GM19438 (cell line): ENCODE data around the gene RPL10.
"Not testable (repeated sequence)": the region's sequence is repeated elsewhere in the genome, so short reads cannot be mapped to it uniquely, and the experiment has no call there.

Experiments used
- ATAC-seq: cut with Tn5 transposase; IDR thresholded peaks from one replicate; pipeline ENCODE4 v1.9.1; 2021; ENCODE audit warnings: low read depth; ENCODE audit not compliant: unreplicated experiment

Gene RPL10

DNA sequence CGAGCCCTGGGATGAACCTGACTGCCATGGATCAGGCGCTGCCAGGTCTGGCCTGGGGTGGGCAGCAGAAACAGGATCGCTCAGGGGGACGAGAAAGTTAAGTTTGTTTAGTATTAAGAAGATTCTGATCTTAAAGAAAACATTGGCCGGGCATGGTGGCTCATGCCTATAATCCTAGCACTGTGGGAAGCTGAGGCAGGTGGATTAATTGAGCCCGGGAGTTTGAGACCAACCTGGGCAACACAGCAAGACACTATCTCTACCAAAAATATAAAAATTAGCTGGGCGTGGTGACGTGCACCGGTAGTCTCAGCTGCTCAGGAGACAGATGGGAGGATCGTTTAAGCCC is 23.0 kb upstream of the RPL10 start:
- ATAC-seq, result no peak

DNA sequence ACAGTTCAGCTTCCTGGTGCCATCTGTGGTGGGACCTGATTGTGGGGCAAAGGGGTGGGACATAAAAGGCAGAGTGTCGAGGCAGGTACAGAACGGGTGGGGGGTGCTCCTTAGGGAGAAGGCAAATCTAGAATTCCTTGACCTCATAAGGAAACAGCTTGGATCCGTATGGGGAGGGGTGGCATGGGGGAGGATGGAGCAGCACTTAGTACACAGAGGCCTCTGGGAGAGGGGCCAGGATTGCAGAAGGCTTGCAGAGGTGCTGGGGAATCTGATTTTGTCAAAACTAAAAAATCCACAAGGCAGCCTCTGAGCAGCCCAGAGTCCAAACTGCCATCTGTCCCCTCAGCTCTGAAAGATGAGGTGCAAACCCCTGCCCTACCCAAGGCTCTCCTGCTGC is 21.4 kb upstream of the RPL10 start:
- no peak for ATAC-seq

DNA sequence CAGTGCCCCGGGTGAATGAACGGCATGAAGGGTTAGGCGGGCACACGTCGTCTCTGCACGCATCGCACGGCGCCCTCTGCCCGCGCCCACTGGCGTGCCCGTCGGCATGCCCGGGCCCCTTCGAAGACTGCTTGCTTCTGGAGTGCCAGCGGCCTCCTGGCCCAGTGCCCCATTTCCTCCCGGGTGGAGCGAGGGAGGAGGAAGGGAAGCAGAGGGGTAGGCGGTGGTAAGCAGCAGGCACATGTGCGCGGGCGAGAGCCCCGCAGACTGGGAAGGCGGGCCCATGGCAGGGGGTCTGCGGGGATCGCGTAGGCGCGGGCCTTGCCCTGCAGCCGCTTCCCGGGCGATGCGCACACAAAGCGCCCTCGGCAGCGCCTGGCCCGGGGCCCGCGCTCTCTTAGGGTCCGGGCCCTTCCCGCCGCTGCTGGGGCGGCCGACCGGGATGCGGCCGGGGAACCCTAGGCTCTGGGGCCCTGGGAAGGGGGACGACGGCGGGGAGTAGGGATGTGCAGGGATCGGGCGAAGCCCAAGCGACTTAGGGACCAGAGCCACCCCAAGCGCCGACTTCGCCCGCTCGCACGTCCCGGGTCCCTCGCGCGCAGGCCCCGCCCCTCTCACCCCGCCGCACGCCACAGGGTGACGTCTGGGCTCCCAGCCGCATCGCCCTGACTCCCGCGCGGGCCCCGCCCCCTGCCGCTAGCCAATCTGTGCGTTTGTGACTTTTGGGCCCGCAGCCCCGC is 19.9 kb upstream of the RPL10 start:
- peak; percentile 0 for ATAC-seq

DNA sequence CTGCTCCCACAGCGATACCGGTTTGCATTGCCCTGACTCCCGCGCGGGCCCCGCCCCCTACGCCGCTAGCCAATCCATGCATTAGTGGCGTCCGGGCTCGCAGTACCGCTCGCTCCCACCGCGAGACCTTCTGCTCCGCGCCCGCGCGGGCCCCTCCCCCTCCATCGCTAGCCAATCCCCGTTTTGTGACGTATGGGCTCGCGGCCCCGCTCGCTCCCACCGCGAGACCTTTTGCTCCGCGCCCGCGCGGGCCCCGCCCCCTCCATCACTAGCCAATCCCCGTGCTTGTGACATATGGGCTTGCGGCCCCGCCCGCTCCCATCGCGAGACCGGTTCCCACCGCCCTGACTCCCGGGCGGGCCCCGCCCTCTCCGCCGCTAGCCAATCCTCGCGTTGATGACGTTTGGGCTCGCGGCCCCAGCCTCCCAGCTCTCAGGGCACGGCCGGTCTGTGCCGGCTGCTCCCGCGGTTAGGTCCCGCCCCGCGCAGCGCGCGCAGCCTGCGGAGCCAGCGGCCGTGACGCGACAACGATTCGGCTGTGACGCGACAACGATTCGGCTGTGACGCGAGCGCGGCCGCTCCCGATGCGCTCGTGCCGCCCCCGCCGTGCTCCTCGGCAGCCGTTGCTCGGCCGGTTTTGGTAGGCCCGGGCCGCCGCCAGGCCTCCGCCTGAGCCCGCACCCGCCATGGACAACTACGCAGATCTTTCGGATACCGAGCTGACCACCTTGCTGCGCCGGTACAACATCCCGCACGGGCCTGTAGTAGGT is 19.2 kb upstream of the RPL10 start, which contains the start of gene EMD:
EMD (plus strand) TSS at position 497 of the 770 bp plus-strand sequence; CDS start at position 687, 190 bp downstream.
- peak; percentile 87 for ATAC-seq

DNA sequence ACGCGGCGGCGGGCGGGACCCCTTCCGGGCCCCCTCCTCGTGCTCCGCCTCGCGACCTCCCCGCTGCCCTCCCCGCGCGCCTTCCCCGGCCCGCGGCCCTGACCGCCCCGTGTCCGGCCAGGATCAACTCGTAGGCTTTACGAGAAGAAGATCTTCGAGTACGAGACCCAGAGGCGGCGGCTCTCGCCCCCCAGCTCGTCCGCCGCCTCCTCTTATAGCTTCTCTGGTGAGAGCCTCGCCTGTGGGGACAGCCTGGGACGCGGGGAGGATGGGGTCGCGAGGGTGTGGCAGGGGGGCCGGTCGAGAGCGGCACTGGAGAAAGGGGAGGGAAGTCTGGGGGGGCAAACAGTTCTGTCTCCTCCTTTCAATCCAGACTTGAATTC is 18.6 kb upstream of the RPL10 start:
- no peak for ATAC-seq

DNA sequence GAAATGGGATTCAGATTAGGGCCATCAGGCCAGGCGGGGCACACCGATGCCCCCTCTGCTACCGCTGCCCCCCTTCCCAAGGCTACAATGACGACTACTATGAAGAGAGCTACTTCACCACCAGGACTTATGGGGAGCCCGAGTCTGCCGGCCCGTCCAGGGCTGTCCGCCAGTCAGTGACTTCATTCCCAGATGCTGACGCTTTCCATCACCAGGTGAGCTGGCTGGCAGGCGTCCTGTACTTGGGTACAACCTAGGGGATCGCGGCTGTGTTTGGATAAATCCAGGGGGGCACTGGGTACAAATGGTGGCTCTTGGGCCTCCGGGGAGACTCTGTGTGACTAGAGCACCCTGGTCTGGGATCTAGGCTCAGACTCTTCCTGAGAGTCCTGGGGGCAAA is 18.0 kb upstream of the RPL10 start:
- no peak for ATAC-seq

DNA sequence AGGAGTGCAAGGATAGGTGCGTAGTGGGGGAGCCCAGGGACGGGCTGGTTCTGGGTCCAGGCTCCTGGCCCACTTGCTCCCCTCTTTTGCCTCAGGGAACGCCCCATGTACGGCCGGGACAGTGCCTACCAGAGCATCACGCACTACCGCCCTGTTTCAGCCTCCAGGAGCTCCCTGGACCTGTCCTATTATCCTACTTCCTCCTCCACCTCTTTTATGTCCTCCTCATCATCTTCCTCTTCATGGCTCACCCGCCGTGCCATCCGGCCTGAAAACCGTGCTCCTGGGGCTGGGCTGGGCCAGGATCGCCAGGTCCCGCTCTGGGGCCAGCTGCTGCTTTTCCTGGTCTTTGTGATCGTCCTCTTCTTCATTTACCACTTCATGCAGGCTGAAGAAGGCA is 17.4 kb upstream of the RPL10 start:
- no peak for ATAC-seq

DNA sequence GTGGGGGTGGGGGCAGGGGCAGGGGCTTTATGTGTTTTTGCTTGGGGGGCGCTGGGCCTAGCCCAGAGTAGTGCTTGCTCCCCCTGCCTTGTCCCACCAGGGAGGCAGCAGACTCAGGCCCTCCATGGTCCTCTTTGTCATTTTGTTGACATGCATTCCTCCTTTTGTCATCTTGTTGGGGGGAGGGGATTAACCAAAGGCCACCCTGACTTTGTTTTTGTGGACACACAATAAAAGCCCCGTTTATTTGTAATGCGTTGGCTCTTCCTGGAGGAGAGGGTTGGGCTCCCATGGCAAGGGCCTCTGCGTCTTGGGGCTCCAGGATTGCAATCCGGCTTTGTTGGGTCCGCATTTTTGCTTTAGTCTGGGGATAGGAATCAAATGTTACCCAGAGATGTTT is 16.9 kb upstream of the RPL10 start:
- no peak for ATAC-seq

DNA sequence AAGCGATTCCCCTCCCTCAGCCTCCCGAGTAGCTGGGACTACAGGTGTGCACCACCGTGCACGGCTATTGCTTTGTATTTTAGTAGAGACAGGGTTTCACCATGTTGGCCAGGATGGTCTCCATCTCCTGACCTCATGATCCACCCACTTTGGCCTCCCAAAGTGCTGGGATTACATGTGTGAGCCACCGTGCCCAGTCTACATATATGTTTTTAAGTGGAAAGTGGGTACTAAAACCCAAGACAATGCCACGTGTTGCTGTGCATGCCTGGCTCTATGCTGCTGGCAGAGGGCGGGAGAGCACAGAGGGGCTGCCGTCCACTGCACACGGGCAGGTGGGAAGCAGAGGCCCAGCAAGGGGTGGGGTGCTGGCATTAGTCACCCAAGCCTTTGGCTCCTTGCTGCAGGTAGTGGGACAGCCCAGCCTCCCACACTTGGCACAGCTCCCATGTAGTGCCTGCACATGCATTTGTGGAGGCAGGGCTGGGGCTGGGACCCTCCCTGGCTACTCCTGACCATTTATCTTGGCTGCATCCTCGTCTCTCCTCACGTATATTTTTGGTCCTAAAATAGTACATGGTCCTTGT is 15.6 kb upstream of the RPL10 start:
- no peak for ATAC-seq

DNA sequence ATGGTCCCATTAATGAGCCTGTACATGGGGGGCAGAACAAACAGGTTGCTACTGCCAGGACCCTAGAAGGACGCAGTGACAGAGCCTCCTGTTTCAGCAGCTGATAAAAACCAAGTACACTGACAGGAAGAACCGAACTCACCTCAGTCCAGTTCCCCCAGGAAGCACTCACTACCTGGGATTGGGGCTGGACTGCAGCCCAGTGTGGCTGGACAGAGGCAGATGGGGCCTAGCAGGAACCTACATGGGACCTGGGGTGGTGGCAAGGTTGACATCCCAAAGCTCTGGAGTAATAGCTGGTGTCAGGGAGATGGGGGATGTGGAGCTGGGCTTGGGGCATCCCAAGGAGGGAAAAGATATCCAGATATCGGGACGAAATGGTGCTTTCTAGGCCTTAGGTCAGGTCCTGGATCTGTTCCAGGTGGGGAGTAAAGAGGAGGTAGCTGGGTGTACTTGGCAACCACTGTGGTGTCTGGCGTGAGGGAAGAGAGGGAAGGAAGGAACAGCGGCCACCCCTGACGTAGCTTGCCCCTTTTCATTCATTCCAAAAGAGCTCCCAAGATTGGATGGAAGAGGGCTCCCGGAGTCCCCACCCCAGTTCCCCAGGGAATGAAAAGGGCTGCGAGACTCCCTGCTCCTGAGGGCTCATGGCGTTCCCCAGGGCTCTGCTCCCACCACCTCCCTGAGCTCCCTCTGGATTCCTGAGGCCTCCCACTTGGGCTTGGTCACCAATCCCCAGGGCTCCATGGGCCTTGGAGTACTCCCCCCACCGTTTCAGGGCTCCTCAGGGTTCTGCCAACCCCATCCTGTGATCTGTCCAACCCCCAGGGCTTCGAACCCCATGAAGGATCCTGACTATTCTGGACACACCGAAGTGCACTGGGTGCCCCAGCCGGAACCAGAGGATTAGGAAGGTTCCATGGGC is 14.6 kb upstream of the RPL10 start:
- ATAC-seq, result no peak

DNA sequence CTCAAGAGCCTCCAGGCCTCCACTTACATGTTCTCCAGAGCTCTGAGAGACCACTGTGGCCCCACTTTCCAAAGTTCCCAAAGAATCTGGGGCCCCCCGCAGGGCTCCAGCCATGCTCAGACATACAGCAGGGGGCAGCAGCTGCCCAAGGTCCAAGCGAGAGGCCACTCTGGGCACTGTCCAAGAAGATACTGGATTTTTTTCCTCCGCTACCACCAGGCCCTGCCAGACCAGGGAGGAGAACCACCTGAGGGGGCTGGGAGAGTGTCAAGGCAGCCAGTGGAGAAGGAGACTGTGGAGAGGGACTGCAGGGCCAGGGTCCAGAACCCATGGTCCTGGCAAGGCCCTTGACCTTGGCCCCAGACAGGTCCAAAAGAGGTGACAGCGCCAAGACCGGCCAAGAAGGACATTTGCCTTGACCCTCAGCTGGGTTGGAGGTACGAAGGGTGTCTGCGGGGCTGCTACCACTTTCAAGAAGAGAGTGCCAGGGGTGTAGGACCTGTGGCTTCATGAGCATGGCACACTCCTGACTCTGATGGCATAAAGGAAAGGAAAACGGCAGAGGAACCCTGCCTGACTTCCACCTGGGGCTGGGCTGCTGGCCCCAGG is 13.8 kb upstream of the RPL10 start:
- no peak for ATAC-seq

DNA sequence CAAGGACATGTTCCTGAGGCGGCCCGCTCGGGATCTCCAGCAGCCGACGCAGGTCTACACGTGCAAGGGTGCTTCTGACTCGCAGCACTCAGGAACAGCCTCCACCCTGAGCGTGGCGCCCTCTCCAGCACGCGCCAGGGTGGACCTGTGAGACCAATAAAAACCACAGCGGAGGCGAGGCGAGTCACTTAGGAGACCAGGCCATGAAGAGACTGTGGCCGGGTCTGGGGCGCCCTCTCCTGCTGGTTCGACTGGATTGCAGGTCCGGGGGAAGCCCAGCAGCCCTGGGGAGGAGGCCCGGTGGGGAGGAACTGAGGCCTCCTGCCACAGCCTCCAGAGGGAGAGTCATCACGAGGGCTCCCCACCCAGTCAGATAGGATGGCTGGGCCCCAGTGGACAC is 10.1 kb upstream of the RPL10 start:
- peak; percentile 38 for ATAC-seq

DNA sequence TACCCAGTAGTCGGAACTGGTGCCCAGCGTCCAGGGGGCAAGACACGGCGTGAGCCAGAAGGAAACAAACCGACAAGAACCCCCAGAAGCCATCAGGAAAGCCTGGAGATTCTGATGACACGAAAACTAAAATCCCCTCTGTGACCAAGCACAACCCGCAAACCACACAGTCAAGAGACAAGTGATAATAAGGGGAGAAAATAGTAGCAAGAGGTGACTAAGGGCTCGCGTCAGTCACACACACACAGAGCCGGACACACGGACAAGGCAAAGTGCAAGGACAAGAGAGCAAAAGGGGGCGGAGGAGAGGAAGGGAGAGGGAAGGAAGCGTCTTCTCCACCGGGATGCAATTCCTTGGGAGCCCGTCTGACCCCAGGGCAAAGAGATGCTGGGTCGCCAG is 9.5 kb upstream of the RPL10 start:
- not testable (repeated sequence) for ATAC-seq

DNA sequence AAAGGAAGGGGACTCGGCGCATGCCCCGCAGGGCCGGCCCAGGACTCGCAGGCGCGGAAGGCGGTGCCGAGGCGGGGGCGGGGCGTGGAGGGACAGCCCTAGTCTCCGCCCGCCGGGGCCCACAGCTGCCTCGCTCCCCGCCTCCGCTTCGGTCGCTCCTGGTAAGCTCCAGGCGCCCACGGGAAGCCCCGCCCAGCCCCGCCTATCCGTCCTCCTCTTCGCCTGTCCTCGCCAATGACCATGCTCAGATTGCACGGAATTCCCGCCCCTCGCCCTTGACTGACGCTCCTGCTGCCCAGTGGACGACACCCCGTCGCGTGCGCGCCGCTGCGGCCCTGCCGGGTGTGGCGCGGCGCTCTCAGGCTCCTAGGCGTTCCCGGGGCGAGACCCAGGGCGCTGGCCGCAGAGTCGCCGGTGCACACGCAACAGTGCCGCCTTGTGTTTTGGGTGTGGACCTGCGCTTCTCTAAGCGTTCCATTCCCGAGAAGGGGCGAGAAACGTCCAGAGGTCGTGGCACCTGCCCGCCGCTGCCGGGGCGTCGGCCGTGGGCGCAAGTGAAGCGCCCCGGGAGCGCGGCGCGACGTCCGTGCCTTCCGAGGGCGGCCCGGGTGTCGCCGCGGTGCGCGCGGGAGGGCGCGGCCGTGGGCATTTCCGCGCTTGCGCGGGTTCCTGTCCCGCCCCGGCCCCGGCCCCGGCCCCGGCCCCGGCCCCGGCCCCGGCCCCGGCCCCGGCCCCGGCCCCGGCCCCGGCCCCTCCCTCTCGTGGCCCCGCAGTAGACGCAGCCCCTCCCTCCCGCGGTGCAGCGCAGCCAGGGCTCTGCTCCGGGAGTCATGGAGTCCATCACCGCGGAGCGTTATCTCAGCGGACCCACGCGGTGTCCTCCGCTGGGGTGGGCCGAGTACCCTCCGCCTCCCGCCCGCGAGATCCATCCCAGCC is 8.1 kb upstream of the RPL10 start:
- ATAC-seq, result peak; percentile 75

DNA sequence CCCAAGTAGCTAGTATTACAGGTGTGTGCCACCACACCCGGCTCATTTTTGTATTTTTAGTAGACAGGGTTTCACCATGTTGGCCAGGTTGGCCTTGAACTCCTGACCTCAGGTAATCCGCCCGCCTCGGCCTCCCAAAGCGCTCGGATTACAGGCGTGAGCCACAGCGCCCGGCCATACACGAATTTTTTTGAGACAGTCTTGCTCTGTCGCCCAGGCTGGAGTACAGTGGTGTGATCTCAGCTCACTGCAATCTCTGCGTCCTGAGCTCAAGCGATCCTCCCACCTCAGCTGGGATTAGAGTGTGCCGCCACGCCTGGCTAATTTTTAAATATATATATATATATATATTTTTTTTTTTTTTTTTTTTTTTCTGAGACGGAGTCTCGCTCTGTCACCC is 1.8 kb upstream of the RPL10 start:
- not testable (repeated sequence) for ATAC-seq

DNA sequence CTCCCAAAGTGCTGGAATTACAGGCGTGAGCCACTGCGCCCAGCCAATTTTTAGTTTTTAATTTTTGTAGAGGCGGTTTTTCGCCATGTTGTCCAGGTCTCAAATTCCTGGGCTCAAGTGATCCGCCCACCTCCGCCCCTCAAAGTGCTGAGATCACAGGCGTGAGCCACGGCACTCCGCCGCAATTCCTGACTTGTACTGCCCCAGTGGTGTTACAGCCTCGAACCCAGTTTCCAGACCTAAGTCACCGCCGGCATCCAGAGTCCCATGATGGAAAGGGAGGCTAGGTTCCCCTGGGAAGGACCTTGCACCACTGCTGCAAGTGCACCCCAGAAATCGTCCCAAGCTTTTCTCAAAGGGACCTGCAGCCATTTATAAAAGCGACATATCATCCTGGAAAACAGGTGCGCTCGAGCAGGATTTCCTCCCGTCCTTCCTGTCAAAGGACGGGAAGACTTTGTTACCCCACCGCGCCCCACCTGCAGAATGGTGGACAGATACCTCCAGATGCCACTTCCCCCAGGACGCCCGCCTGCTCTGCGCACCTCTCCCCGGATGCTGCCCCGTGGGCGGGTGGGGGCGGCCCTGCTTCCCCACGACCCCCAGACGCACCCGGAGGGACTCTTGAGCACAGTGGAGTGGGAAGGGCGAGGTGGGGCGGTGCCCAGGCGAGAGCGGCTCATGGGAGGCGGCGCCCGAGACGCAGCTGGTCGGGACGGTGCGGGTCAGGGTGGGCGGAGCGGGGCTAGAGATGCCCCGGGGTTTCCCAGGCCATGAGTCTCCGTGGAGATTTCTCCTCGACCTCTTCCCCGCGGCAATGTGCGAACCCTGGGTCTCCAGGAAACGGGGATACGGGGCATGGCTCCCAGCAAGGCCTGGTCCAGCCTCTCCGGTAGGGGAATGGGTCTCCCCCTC is 947 bp upstream of the RPL10 start:
- ATAC-seq, result peak; percentile 50

DNA sequence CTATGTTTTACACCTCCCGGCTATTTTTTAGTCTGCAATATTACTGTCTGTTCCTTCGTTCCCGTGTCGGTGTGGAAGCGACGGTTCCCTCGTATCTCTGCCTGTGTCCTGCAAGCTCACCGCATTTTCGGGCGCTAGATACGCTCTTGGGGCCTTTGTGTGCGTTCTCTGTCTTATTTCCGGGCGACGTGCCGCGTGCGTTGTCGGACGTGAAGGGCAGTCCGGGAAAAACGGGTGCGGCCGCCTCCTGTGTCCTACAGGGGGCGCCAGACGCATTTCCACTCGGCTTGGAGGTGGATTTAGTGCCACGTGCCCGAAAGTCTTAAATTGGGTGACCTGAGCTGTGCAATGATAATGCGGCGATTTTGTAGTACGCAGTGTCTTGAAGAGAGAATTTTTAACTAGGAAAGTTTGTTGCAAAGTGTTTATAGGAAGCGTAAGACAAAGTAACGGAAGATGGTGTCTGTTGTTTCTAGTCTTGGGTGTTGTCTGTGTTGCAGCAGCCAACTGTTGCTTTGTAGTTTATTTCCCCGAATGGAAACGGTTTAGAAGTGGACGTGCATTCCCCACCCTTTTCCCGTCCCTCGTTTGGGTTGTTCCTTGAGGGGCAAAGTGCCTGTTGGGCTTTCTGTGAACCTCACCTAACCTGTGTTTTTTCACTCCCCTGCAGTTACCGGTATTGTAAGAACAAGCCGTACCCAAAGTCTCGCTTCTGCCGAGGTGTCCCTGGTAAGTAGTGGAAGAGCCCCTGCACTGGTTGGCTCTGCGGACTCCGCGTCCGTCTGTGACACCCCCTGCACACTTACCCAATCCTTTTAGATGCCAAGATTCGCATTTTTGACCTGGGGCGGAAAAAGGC is 720 bp downstream of the RPL10 start:
- no peak for ATAC-seq
